WTC11 (cell line): Measurements from ENCODE around the gene AEBP2. TPM values are rescaled to one million over a fixed set of nuclear protein-coding genes. Genes with fewer than 3 reads are reported as not detected.

Source experiments
- ATAC-seq: fragments of 200-7000 bp; cut with Tn5 transposase; 2 replicates; pipeline ENCODE4 v1.10.0; 2021; ENCODE audit warnings: mild to moderate bottlenecking, moderate library complexity
- CTCF ChIA-PET: fragments of 300-600 bp; sonication (Branson Sonifier 250); formaldehyde crosslinking; loops from one replicate; lab custom pipeline; 2021; ENCODE audit warnings: antibody characterized with exemption; lab: Charles Lee
- POLR2A ChIA-PET: fragments of 350-600 bp; sonication (Branson Sonifier 250); formaldehyde crosslinking; loops from one replicate; lab custom pipeline; 2021; ENCODE audit warnings: antibody characterized with exemption; lab: Charles Lee
- DNase-seq: peaks from one replicate; pipeline ENCODE4 v3.0.0; 2021; ENCODE audit warnings: low spot score
- H3K27ac Mint-ChIP-seq: 2 replicates; pipeline ENCODE4 v1.8.0; 2021; ENCODE audit warnings: mixed read lengths
- H3K27me3 Mint-ChIP-seq: 2 replicates; pipeline ENCODE4 v1.8.0; 2021; ENCODE audit warnings: low read depth, mild to moderate bottlenecking, moderate library complexity, mixed read lengths
- H3K36me3 Mint-ChIP-seq: 2 replicates; pipeline ENCODE4 v1.8.0; 2021; ENCODE audit warnings: mixed read lengths
- H3K4me1 Mint-ChIP-seq: 2 replicates; pipeline ENCODE4 v1.8.0; 2022; ENCODE audit warnings: mixed read lengths
- H3K4me3 Mint-ChIP-seq: 2 replicates; pipeline ENCODE4 v1.8.0; 2021; ENCODE audit warnings: mild to moderate bottlenecking, moderate library complexity, mixed read lengths
- H3K9me3 Mint-ChIP-seq: 2 replicates; pipeline ENCODE4 v1.8.0; 2021; ENCODE audit warnings: mixed read lengths
- CREB1 ChIP-seq: sonication (generic); formaldehyde crosslinking; IDR thresholded peaks from 2 replicates; pipeline ENCODE4 v1.8.0; 2023; ENCODE audit warnings: mild to moderate bottlenecking, missing genetic modification reagents
- EMX1 ChIP-seq: fragments of 250-450 bp; sonication (Bioruptor Pico); IDR thresholded peaks from 2 replicates; pipeline ENCODE4 v1.8.0; 2021; ENCODE audit warnings: mild to moderate bottlenecking
- NFYB ChIP-seq: sonication (generic); formaldehyde crosslinking; conservative IDR thresholded peaks from 2 replicates; pipeline ENCODE4 v1.8.0; 2022; ENCODE audit warnings: low read depth, missing genetic modification reagents
- RELA ChIP-seq: sonication (generic); formaldehyde crosslinking; IDR thresholded peaks from 2 replicates; pipeline ENCODE4 v1.8.1; 2022; ENCODE audit warnings: missing genetic modification reagents, mild to moderate bottlenecking, borderline replicate concordance
- TP53 ChIP-seq: sonication (generic); formaldehyde crosslinking; IDR thresholded peaks from 2 replicates; pipeline ENCODE4 v1.8.1; 2023; ENCODE audit warnings: mild to moderate bottlenecking, missing genetic modification reagents
- ZNF121 ChIP-seq: sonication (generic); formaldehyde crosslinking; IDR thresholded peaks from 2 replicates; pipeline ENCODE4 v1.8.0; 2023; ENCODE audit warnings: missing genetic modification reagents
- ZNF263 ChIP-seq: sonication (generic); formaldehyde crosslinking; IDR thresholded peaks from 2 replicates; pipeline ENCODE4 v1.8.1; 2022; ENCODE audit warnings: low read depth, mild to moderate bottlenecking, moderate library complexity, missing genetic modification reagents
- ZNF671 ChIP-seq: fragments of 250-450 bp; sonication (Bioruptor Pico); IDR thresholded peaks from 2 replicates; pipeline ENCODE4 v1.8.0; 2021; ENCODE audit warnings: mild to moderate bottlenecking
- total RNA-seq: library from RNA; stranded (reverse); gene quantifications from 3 replicates; pipeline ENCODE4 v1.2.3, GENCODE V29; 2021
- TF ChIP-seq, protein P1 (sequence below): sonication (generic); formaldehyde crosslinking; IDR thresholded peaks from 2 replicates; pipeline ENCODE4 v1.8.0; 2022; ENCODE audit warnings: mild to moderate bottlenecking, missing genetic modification reagents
- TF ChIP-seq, protein P2 (sequence below): fragments of 250-450 bp; sonication (Bioruptor Pico); IDR thresholded peaks from 2 replicates; pipeline ENCODE4 v1.9.0; 2021; ENCODE audit warnings: mild to moderate bottlenecking, borderline replicate concordance
- TF ChIP-seq, protein P3 (sequence below): sonication (generic); formaldehyde crosslinking; IDR thresholded peaks from 2 replicates; pipeline ENCODE4 v1.8.0; 2022; ENCODE audit warnings: missing genetic modification reagents
- TF ChIP-seq, protein P4 (sequence below): sonication (generic); formaldehyde crosslinking; IDR thresholded peaks from 2 replicates; pipeline ENCODE4 v1.8.1; 2022; ENCODE audit warnings: low read depth, missing genetic modification reagents, borderline replicate concordance
- TF ChIP-seq, protein P5 (sequence below): sonication (generic); formaldehyde crosslinking; IDR thresholded peaks from 2 replicates; pipeline ENCODE4 v1.8.1; 2023; ENCODE audit warnings: mild to moderate bottlenecking, missing genetic modification reagents, borderline replicate concordance

AEBP2 gene
- total RNA-seq, 1 experiment from 2014 or later, result 65.9 TPM

DNA sequence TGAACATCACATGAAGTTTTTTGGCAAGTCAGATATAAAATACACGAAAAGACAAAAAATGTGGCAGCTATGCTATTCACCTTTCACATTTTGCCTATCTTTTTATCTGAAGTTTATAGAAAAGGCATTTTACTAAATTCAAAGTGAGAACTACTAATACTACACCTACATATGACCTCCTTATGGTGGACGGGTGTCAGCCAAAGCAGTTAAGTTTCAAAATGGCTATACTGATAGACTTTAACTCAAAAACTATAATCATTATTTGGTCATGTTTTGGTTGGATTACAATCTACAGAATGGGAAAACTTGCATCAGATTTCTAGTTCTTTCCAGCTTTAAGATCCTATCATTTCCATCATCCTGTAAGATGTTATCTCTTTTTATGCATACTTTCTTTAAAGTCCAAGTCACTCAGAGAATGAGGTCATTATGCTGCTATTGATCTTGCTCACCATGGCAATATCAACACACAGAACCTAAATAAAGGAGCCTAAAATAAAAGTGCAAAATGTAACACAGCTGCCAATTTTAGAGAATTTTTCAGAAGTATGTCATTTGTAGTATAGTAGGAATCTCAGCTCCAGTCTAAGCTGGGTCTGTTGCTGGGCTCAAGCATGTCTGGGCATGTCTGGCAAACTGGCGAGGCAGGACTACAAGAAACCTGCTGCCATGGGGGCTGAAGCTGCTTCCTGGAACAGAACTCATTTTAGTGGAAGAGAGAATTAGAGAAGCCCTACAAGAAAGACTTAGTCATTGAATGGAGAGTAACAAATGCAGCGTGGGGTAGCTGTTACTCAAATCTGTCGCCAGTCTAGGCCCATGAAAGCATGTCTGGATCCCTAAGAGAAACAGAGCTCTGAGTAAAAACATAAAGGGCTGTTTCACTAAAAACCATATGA is 7.6 kb upstream of the AEBP2 start:
- Mint-ChIP-seq H3K36me3 (peaks cover 30% of the 10 kb centered on the region), H3K4me3 (no peak overlapping the region)
- DNase-seq, result no peak

DNA sequence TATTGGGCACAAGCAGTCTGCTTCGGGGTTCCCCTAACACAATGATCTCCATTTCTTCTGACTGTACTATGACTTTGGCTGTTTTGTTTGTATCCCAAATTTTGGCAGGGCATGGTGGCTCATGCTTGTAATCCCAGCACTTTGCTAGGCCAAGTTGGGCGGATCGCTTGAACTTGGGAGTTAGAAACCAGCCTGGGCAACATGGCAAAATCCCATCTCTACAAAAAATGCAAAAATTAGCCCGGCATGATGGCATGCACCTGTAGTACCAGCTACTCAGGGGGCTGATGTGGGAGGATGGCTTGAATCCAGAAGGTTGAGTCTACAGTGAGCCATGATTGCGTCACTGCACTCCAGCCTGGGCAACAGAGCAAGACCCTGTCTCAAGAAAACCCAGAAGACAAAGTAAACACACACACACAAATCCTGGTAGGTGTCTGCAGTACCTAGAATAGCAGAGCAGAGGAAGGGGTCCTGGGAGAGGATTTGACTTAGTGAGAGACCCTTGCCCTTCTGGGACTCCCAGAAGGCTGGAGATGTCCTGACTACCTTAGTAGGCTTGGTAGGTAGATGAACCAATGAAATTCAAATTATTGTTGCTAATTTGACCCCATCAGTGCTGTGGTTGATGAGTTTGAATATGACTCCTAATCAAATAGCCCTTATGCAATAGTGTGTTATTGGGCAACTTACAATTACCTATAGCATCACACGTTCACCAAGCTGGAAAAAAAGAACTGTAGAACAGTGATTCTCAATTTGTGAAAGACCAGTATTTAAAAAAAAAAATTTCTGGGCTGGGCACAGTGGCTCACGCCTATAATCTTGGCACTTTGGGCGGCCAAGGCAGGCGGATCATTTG is 6.8 kb upstream of the AEBP2 start:
- DNase-seq (no peak), ATAC-seq (no peak)
- Mint-ChIP-seq H3K27ac (peak overlapping the region; percentile 96), H3K9me3 (peaks cover 11% of the 10 kb centered on the region), H3K4me3 (no peak overlapping the region), H3K27me3 (no peaks in the 10 kb centered on the region), H3K36me3 (peaks cover 27% of the 10 kb centered on the region), H3K4me1 (peaks cover 45% of the 10 kb centered on the region)
- TF ChIP-seq ZNF671 (no peak), ZNF121 (CRISPR knock-in tag) (peak; percentile 98)
- CTCF ChIA-PET, result interaction anchor here (1.0 kb wide), 1 partner anchor 23 kb away, joined by 4 read pairs; no protein-coding TSS in a partner anchor
- POLR2A ChIA-PET, result no interaction called here

More for the DNA sequence above, 7.6 kb upstream of the AEBP2 start:
- TF ChIP-seq TP53 (CRISPR knock-in tag), result peak; percentile 97
- TF ChIP-seq, protein P1, sequence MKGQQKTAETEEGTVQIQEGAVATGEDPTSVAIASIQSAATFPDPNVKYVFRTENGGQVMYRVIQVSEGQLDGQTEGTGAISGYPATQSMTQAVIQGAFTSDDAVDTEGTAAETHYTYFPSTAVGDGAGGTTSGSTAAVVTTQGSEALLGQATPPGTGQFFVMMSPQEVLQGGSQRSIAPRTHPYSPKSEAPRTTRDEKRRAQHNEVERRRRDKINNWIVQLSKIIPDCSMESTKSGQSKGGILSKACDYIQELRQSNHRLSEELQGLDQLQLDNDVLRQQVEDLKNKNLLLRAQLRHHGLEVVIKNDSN (CRISPR knock-in tag), result no peak
- TF ChIP-seq, all 79 proteins: peak for 1
- peak overlapping the region; percentile 96 for H3K27ac Mint-ChIP-seq
- peaks cover 37% of the 10 kb centered on the region for H3K4me1 Mint-ChIP-seq
- ChIA-PET CTCF (interaction anchor here (1.0 kb wide), 1 partner anchor 22 kb away, joined by 4 read pairs; no protein-coding TSS in a partner anchor), POLR2A (interaction anchor here (0.7 kb wide), 1 partner anchor 1893 kb away, joined by 3 read pairs; no protein-coding TSS in a partner anchor)
- ATAC-seq, result peak; percentile 65
- H3K9me3 Mint-ChIP-seq, result peaks cover 15% of the 10 kb centered on the region
- H3K27me3 Mint-ChIP-seq, result no peaks in the 10 kb centered on the region

DNA sequence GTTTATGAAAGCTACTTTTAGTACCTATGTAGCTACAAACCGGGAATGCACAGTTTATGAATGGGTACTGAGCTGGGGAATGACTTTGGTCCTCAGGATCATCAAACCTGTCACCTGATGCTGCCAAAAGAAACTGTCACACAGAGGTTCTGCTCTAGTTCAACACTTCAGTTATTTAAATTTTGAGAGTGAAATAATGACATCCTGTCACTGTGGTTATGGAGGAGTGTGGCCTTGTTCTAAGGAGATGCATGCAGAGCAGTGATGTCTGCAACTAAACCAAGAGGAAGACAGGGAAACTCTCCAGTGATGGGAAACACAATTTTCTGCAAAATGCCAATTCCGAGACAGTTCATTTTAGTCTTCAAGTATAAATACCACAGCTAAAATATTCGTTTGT is 4.8 kb upstream of the AEBP2 start:
- Mint-ChIP-seq H3K27ac (peak overlapping the region; percentile 82), H3K27me3 (no peaks in the 10 kb centered on the region), H3K36me3 (peaks cover 13% of the 10 kb centered on the region), H3K9me3 (peaks cover 9% of the 10 kb centered on the region), H3K4me1 (peaks cover 60% of the 10 kb centered on the region), H3K4me3 (no peak overlapping the region)
- no peak for DNase-seq
- no peak for ATAC-seq
- ChIA-PET CTCF (no interaction called here), POLR2A (no interaction called here)
- TF ChIP-seq, protein P2, sequence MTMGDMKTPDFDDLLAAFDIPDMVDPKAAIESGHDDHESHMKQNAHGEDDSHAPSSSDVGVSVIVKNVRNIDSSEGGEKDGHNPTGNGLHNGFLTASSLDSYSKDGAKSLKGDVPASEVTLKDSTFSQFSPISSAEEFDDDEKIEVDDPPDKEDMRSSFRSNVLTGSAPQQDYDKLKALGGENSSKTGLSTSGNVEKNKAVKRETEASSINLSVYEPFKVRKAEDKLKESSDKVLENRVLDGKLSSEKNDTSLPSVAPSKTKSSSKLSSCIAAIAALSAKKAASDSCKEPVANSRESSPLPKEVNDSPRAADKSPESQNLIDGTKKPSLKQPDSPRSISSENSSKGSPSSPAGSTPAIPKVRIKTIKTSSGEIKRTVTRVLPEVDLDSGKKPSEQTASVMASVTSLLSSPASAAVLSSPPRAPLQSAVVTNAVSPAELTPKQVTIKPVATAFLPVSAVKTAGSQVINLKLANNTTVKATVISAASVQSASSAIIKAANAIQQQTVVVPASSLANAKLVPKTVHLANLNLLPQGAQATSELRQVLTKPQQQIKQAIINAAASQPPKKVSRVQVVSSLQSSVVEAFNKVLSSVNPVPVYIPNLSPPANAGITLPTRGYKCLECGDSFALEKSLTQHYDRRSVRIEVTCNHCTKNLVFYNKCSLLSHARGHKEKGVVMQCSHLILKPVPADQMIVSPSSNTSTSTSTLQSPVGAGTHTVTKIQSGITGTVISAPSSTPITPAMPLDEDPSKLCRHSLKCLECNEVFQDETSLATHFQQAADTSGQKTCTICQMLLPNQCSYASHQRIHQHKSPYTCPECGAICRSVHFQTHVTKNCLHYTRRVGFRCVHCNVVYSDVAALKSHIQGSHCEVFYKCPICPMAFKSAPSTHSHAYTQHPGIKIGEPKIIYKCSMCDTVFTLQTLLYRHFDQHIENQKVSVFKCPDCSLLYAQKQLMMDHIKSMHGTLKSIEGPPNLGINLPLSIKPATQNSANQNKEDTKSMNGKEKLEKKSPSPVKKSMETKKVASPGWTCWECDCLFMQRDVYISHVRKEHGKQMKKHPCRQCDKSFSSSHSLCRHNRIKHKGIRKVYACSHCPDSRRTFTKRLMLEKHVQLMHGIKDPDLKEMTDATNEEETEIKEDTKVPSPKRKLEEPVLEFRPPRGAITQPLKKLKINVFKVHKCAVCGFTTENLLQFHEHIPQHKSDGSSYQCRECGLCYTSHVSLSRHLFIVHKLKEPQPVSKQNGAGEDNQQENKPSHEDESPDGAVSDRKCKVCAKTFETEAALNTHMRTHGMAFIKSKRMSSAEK (CRISPR knock-in tag), result no peak
- TF ChIP-seq RELA (CRISPR knock-in tag) (no peak), ZNF263 (no peak), CREB1 (CRISPR knock-in tag) (no peak), NFYB (no peak), EMX1 (no peak)
- TF ChIP-seq, protein P3, sequence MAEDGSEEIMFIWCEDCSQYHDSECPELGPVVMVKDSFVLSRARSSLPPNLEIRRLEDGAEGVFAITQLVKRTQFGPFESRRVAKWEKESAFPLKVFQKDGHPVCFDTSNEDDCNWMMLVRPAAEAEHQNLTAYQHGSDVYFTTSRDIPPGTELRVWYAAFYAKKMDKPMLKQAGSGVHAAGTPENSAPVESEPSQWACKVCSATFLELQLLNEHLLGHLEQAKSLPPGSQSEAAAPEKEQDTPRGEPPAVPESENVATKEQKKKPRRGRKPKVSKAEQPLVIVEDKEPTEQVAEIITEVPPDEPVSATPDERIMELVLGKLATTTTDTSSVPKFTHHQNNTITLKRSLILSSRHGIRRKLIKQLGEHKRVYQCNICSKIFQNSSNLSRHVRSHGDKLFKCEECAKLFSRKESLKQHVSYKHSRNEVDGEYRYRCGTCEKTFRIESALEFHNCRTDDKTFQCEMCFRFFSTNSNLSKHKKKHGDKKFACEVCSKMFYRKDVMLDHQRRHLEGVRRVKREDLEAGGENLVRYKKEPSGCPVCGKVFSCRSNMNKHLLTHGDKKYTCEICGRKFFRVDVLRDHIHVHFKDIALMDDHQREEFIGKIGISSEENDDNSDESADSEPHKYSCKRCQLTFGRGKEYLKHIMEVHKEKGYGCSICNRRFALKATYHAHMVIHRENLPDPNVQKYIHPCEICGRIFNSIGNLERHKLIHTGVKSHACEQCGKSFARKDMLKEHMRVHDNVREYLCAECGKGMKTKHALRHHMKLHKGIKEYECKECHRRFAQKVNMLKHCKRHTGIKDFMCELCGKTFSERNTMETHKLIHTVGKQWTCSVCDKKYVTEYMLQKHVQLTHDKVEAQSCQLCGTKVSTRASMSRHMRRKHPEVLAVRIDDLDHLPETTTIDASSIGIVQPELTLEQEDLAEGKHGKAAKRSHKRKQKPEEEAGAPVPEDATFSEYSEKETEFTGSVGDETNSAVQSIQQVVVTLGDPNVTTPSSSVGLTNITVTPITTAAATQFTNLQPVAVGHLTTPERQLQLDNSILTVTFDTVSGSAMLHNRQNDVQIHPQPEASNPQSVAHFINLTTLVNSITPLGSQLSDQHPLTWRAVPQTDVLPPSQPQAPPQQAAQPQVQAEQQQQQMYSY (CRISPR knock-in tag), result no peak
- TF ChIP-seq, protein P4, sequence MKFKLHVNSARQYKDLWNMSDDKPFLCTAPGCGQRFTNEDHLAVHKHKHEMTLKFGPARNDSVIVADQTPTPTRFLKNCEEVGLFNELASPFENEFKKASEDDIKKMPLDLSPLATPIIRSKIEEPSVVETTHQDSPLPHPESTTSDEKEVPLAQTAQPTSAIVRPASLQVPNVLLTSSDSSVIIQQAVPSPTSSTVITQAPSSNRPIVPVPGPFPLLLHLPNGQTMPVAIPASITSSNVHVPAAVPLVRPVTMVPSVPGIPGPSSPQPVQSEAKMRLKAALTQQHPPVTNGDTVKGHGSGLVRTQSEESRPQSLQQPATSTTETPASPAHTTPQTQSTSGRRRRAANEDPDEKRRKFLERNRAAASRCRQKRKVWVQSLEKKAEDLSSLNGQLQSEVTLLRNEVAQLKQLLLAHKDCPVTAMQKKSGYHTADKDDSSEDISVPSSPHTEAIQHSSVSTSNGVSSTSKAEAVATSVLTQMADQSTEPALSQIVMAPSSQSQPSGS (CRISPR knock-in tag), result no peak
- TF ChIP-seq, protein P5, sequence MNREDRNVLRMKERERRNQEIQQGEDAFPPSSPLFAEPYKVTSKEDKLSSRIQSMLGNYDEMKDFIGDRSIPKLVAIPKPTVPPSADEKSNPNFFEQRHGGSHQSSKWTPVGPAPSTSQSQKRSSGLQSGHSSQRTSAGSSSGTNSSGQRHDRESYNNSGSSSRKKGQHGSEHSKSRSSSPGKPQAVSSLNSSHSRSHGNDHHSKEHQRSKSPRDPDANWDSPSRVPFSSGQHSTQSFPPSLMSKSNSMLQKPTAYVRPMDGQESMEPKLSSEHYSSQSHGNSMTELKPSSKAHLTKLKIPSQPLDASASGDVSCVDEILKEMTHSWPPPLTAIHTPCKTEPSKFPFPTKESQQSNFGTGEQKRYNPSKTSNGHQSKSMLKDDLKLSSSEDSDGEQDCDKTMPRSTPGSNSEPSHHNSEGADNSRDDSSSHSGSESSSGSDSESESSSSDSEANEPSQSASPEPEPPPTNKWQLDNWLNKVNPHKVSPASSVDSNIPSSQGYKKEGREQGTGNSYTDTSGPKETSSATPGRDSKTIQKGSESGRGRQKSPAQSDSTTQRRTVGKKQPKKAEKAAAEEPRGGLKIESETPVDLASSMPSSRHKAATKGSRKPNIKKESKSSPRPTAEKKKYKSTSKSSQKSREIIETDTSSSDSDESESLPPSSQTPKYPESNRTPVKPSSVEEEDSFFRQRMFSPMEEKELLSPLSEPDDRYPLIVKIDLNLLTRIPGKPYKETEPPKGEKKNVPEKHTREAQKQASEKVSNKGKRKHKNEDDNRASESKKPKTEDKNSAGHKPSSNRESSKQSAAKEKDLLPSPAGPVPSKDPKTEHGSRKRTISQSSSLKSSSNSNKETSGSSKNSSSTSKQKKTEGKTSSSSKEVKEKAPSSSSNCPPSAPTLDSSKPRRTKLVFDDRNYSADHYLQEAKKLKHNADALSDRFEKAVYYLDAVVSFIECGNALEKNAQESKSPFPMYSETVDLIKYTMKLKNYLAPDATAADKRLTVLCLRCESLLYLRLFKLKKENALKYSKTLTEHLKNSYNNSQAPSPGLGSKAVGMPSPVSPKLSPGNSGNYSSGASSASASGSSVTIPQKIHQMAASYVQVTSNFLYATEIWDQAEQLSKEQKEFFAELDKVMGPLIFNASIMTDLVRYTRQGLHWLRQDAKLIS (CRISPR knock-in tag), result no peak
